HEK293 (cell line): ENCODE results near the gene SIL1.

Experiments
- CTCF ChIA-PET: fragments of 350-600 bp; formaldehyde crosslinking; extraction: SDS; loops from one replicate; lab custom pipeline; 2021; ENCODE audit warnings: antibody characterized with exemption; lab: Yijun Ruan, JAX
- POLR2A ChIA-PET: fragments of 300-600 bp; formaldehyde crosslinking; extraction: SDS; loops from one replicate; lab custom pipeline; 2020; ENCODE audit warnings: antibody characterized with exemption, inconsistent platforms; lab: Yijun Ruan, JAX
- H3K27ac ChIP-seq: fragments of 200-500 bp; sonication (Bioruptor generic); 2 replicates; pipeline ENCODE4 v1.5.1; 2014; ENCODE audit warnings: low read depth, low read length, control low read depth, inconsistent platforms; ENCODE audit errors: extremely low read depth
- H3K36me3 ChIP-seq, 2 experiments: fragments of 200-500 bp in 1 of 2; sonication (Bioruptor generic) in 1 of 2; 1 replicate in 1 of 2; 2 replicates in 1 of 2; pipeline ENCODE4 v1.5.1; 2014 to 2017; ENCODE audit warnings: inconsistent platforms in 2 of 2, low read length in 2 of 2; ENCODE audit not compliant: control insufficient read depth in 2 of 2, insufficient read depth in 1 of 2
- H3K4me1 ChIP-seq: fragments of 200-500 bp; sonication (Bioruptor generic); 2 replicates; pipeline ENCODE4 v1.5.1; 2014; ENCODE audit warnings: mild to moderate bottlenecking, low read length, inconsistent platforms; ENCODE audit not compliant: control insufficient read depth, insufficient read depth
- H3K4me3 ChIP-seq: 2 replicates; pipeline ENCODE4 v1.5.1; 2011; ENCODE audit warnings: low read depth, mild to moderate bottlenecking, control low read depth, low read length, moderate library complexity
- H3K9me3 ChIP-seq: fragments of 200-500 bp; sonication (Bioruptor generic); 2 replicates; pipeline ENCODE4 v1.5.1; 2014; ENCODE audit warnings: low read depth, low read length, inconsistent platforms; ENCODE audit not compliant: control insufficient read depth, insufficient read depth
- ATF2 ChIP-seq: fragments of 450-650 bp; formaldehyde crosslinking; IDR thresholded peaks from 2 replicates; pipeline ENCODE4 v1.5.1; 2016; ENCODE audit warnings: missing biosample characterization, missing genetic modification characterization, low read depth
- BCL11B ChIP-seq: fragments of 450-650 bp; formaldehyde crosslinking; IDR thresholded peaks from 2 replicates; pipeline ENCODE4 v1.5.1; 2016; ENCODE audit warnings: low read depth, missing biosample characterization, missing genetic modification characterization
- FEZF1 ChIP-seq: fragments of 450-650 bp; formaldehyde crosslinking; IDR thresholded peaks from 2 replicates; pipeline ENCODE4 v1.5.1; 2016; ENCODE audit warnings: missing biosample characterization, missing genetic modification characterization
- HOXA7 ChIP-seq: sonication (generic); formaldehyde crosslinking; IDR thresholded peaks from 2 replicates; pipeline ENCODE4 v1.8.1; 2022; ENCODE audit warnings: missing genetic modification reagents, borderline replicate concordance
- OSR2 ChIP-seq: fragments of 450-650 bp; formaldehyde crosslinking; IDR thresholded peaks from 2 replicates; pipeline ENCODE4 v1.5.1; 2016; ENCODE audit warnings: missing biosample characterization, missing genetic modification characterization
- RBAK ChIP-seq: fragments of 450-650 bp; formaldehyde crosslinking; IDR thresholded peaks from 2 replicates; pipeline ENCODE4 v1.5.1; 2016; ENCODE audit warnings: missing biosample characterization, missing genetic modification characterization
- SCRT1 ChIP-seq: fragments of 450-650 bp; formaldehyde crosslinking; IDR thresholded peaks from 2 replicates; pipeline ENCODE4 v1.5.1; 2016; ENCODE audit warnings: missing biosample characterization, missing genetic modification characterization, borderline replicate concordance
- ZBTB21 ChIP-seq: fragments of 450-650 bp; formaldehyde crosslinking; IDR thresholded peaks from 2 replicates; pipeline ENCODE4 v1.5.1; 2017; ENCODE audit warnings: missing biosample characterization, missing genetic modification characterization
- ZBTB48 ChIP-seq: fragments of 450-650 bp; formaldehyde crosslinking; IDR thresholded peaks from 2 replicates; pipeline ENCODE4 v1.5.1; 2016; ENCODE audit warnings: missing biosample characterization, missing genetic modification characterization
- ZFP69B ChIP-seq: fragments of 450-650 bp; formaldehyde crosslinking; IDR thresholded peaks from 2 replicates; pipeline ENCODE4 v1.5.1; 2016; ENCODE audit warnings: missing biosample characterization, missing genetic modification characterization
- ZNF266 ChIP-seq: fragments of 450-650 bp; formaldehyde crosslinking; IDR thresholded peaks from 2 replicates; pipeline ENCODE4 v1.5.1; 2016; ENCODE audit warnings: missing biosample characterization, missing genetic modification characterization, low read depth
- ZNF280D ChIP-seq: fragments of 450-650 bp; formaldehyde crosslinking; IDR thresholded peaks from 2 replicates; pipeline ENCODE4 v1.5.1; 2016; ENCODE audit warnings: missing biosample characterization, missing genetic modification characterization
- ZNF311 ChIP-seq: fragments of 450-650 bp; formaldehyde crosslinking; IDR thresholded peaks from 2 replicates; pipeline ENCODE4 v1.5.1; 2017; ENCODE audit warnings: missing biosample characterization, missing genetic modification characterization, borderline replicate concordance
- ZNF335 ChIP-seq: fragments of 450-650 bp; formaldehyde crosslinking; conservative IDR thresholded peaks from 2 replicates; pipeline ENCODE4 v1.5.1; 2016; ENCODE audit warnings: missing biosample characterization, missing genetic modification characterization
- ZNF341 ChIP-seq: fragments of 450-650 bp; formaldehyde crosslinking; IDR thresholded peaks from 2 replicates; pipeline ENCODE4; 2016; ENCODE audit warnings: low read depth, missing biosample characterization, missing genetic modification characterization
- ZNF354C ChIP-seq: fragments of 450-650 bp; formaldehyde crosslinking; IDR thresholded peaks from 2 replicates; pipeline ENCODE4 v1.5.1; 2016; ENCODE audit warnings: missing biosample characterization, missing genetic modification characterization, low read depth, borderline replicate concordance
- ZNF394 ChIP-seq: fragments of 450-650 bp; formaldehyde crosslinking; IDR thresholded peaks from 2 replicates; pipeline ENCODE4 v1.5.1; 2016; ENCODE audit warnings: missing biosample characterization, missing genetic modification characterization, mild to moderate bottlenecking, moderate library complexity, borderline replicate concordance
- ZNF423 ChIP-seq: fragments of 450-650 bp; formaldehyde crosslinking; IDR thresholded peaks from 2 replicates; pipeline ENCODE4 v1.5.1; 2016; ENCODE audit warnings: missing biosample characterization, missing genetic modification characterization
- ZNF561 ChIP-seq: fragments of 450-650 bp; IDR thresholded peaks from 2 replicates; pipeline ENCODE4 v1.5.1; 2018; ENCODE audit warnings: missing biosample characterization, missing genetic modification characterization, borderline replicate concordance
- ZNF596 ChIP-seq: fragments of 450-650 bp; IDR thresholded peaks from 2 replicates; pipeline ENCODE4 v1.5.0; 2018; ENCODE audit warnings: missing biosample characterization, mild to moderate bottlenecking, missing genetic modification characterization, moderate library complexity
- ZNF639 ChIP-seq: fragments of 450-650 bp; formaldehyde crosslinking; IDR thresholded peaks from 2 replicates; pipeline ENCODE4 v1.5.1; 2016; ENCODE audit warnings: missing biosample characterization, missing genetic modification characterization
- ZNF785 ChIP-seq: fragments of 450-650 bp; formaldehyde crosslinking; IDR thresholded peaks from 2 replicates; pipeline ENCODE4 v1.5.1; 2016; ENCODE audit warnings: missing biosample characterization, missing genetic modification characterization
- ZNF837 ChIP-seq: fragments of 450-650 bp; formaldehyde crosslinking; IDR thresholded peaks from 2 replicates; pipeline ENCODE4 v1.5.1; 2016; ENCODE audit warnings: missing biosample characterization, missing genetic modification characterization
- TF ChIP-seq, protein P1 (sequence below): fragments of 450-650 bp; formaldehyde crosslinking; IDR thresholded peaks from 2 replicates; pipeline ENCODE4 v1.5.1; 2017; ENCODE audit warnings: missing biosample characterization, missing genetic modification characterization
- TF ChIP-seq, protein P2 (sequence below): fragments of 450-650 bp; formaldehyde crosslinking; IDR thresholded peaks from 2 replicates; pipeline ENCODE4 v1.5.1; 2016; ENCODE audit warnings: missing biosample characterization, missing genetic modification characterization

Gene SIL1

DNA sequence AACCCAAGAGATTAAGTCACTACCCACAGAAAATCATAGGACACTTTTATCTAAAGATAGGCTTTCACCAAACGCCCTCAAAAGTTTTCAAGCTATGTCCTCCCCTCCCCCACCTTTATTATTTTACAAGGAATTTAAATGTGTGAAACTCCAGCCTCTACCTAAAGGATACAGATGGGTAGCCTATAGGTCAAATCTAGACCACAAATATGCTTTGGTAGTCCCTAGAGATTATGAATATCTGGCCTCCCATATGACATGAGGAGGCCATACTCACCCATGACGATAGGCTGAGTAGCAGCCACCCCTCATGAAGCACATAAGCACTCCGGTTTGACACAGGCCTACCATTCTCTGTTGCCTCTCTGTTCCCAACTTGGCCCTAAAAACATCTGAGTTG is 11.9 kb downstream of the SIL1 start (continued):
- TF ChIP-seq ZNF639 (tag by site-specific recombination), result no peak
- TF ChIP-seq, protein P1, sequence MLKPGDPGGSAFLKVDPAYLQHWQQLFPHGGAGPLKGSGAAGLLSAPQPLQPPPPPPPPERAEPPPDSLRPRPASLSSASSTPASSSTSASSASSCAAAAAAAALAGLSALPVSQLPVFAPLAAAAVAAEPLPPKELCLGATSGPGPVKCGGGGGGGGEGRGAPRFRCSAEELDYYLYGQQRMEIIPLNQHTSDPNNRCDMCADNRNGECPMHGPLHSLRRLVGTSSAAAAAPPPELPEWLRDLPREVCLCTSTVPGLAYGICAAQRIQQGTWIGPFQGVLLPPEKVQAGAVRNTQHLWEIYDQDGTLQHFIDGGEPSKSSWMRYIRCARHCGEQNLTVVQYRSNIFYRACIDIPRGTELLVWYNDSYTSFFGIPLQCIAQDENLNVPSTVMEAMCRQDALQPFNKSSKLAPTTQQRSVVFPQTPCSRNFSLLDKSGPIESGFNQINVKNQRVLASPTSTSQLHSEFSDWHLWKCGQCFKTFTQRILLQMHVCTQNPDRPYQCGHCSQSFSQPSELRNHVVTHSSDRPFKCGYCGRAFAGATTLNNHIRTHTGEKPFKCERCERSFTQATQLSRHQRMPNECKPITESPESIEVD (tag by site-specific recombination), result no peak

- Histone ChIP-seq H3K4me1 (peaks cover 40% of the 10 kb centered on the region), H3K27ac (no peak overlapping the region), H3K36me3 (peaks cover 0 to 7% of the 10 kb centered on the region in 2 experiments; a peak in 2 of 3 replicates), H3K9me3 (no peaks in the 10 kb centered on the region), H3K4me3 (no peak overlapping the region)
- TF ChIP-seq ZBTB48 (tag by site-specific recombination) (0 out of 2 replicates have a peak, but pooled peaks have one; percentile 24), ZNF266 (no peak)
- CTCF ChIA-PET, result no interaction called here
- POLR2A ChIA-PET, result no interaction called here
Observed at GRCh38 chr5:139185589-139185988, 12.6 kb downstream of the SIL1 start.

DNA sequence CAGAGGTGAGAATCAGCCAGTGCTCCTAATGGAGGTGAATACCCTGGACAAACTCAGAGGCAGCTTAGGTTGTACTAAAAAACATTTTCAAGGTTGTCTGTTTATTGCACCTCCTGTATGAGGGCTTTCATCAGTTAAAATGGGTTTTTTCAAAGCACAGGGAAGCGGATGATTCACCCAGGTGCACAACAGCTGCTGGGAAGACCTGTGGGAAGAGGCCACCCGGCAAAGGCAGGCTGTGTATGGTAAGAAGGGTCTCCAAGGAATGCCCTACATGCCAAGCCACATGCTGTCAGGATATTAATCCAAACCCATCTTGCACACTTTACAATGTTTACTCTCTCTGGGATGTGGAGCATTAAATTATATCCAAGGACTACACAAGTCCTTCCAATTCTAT is 14.7 kb downstream of the SIL1 start:
- Histone ChIP-seq H3K36me3 (no peaks in the 10 kb centered on the region; a peak in 1 of 3 replicates), H3K4me3 (no peak overlapping the region), H3K9me3 (no peaks in the 10 kb centered on the region), H3K4me1 (peaks cover 45% of the 10 kb centered on the region), H3K27ac (no peak overlapping the region)
- ChIA-PET CTCF (no interaction called here), POLR2A (no interaction called here)
- no peak for TF ChIP-seq ZNF311 (tag by site-specific recombination)
- no peak for TF ChIP-seq BCL11B
- no peak for TF ChIP-seq ZNF394 (tag by site-specific recombination)
- no peak for TF ChIP-seq ZFP69B
- peak; percentile 49 for TF ChIP-seq ZNF561 (tag by site-specific recombination)
- TF ChIP-seq ZNF785 (tag by site-specific recombination), result no peak
- TF ChIP-seq ZNF354C, result no peak
- TF ChIP-seq ZNF280D (tag by site-specific recombination), result no peak
- 0 out of 2 replicates have a peak, but pooled peaks have one; percentile 17 for TF ChIP-seq OSR2
- TF ChIP-seq ZBTB21 (tag by site-specific recombination), result no peak
- TF ChIP-seq, protein P2, sequence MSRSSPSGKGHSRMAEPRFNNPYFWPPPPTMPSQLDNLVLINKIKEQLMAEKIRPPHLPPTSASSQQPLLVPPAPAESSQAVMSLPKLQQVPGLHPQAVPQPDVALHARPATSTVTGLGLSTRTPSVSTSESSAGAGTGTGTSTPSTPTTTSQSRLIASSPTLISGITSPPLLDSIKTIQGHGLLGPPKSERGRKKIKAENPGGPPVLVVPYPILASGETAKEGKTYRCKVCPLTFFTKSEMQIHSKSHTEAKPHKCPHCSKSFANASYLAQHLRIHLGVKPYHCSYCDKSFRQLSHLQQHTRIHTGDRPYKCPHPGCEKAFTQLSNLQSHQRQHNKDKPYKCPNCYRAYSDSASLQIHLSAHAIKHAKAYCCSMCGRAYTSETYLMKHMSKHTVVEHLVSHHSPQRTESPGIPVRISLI (tag by site-specific recombination), result 0 out of 2 replicates have a peak, but pooled peaks have one; percentile 13
- no peak for TF ChIP-seq ZNF596 (tag by site-specific recombination)
- no peak for TF ChIP-seq ATF2
- peak; percentile 52; the same call in 1 of the 2 replicates for TF ChIP-seq ZNF423
- TF ChIP-seq HOXA7 (CRISPR knock-in tag), result no peak
- 0 out of 2 replicates have a peak, but pooled peaks have one; percentile 9 for TF ChIP-seq ZNF335 (tag by site-specific recombination)
- no peak for TF ChIP-seq RBAK
- TF ChIP-seq ZNF341 (tag by site-specific recombination), result no peak
- TF ChIP-seq ZNF837, result no peak
- peak; percentile 25; the same call in 1 of the 2 replicates for TF ChIP-seq FEZF1 (tag by site-specific recombination)
- TF ChIP-seq SCRT1, result peak; percentile 54
